BLaER1 (cell line): ENCODE measurements around the gene USP36.
"Not testable (repeated sequence)": the region's sequence is repeated elsewhere in the genome, so short reads cannot be mapped to it uniquely, and the experiment has no call there.

Source experiments
- H3K27ac ChIP-seq: shearing (Covaris generic); formaldehyde crosslinking; 2 replicates; pipeline ENCODE4 v1.8.1; 2022
- H3K27me3 ChIP-seq: shearing (Covaris generic); formaldehyde crosslinking; 2 replicates; pipeline ENCODE4 v1.8.1; 2022
- H3K36me3 ChIP-seq: shearing (Covaris generic); formaldehyde crosslinking; 2 replicates; pipeline ENCODE4 v1.8.1; 2022
- H3K4me1 ChIP-seq: shearing (Covaris generic); formaldehyde crosslinking; 2 replicates; pipeline ENCODE4 v1.8.1; 2022
- H3K4me2 ChIP-seq: shearing (Covaris generic); formaldehyde crosslinking; 2 replicates; pipeline ENCODE4 v1.8.1; 2022
- H3K4me3 ChIP-seq: shearing (Covaris generic); formaldehyde crosslinking; 2 replicates; pipeline ENCODE4 v1.8.1; 2022
- H3K9ac ChIP-seq: shearing (Covaris generic); formaldehyde crosslinking; 2 replicates; pipeline ENCODE4 v1.8.1; 2022
- H3K9me3 ChIP-seq: shearing (Covaris generic); formaldehyde crosslinking; 2 replicates; pipeline ENCODE4 v1.8.1; 2022
- H4K20me1 ChIP-seq: shearing (Covaris generic); formaldehyde crosslinking; 2 replicates; pipeline ENCODE4 v1.8.1; 2022
- Cebpa-rat ChIP-seq: shearing (Covaris generic); IDR thresholded peaks from 2 replicates; pipeline ENCODE4 v1.8.1; 2022

Gene USP36

DNA sequence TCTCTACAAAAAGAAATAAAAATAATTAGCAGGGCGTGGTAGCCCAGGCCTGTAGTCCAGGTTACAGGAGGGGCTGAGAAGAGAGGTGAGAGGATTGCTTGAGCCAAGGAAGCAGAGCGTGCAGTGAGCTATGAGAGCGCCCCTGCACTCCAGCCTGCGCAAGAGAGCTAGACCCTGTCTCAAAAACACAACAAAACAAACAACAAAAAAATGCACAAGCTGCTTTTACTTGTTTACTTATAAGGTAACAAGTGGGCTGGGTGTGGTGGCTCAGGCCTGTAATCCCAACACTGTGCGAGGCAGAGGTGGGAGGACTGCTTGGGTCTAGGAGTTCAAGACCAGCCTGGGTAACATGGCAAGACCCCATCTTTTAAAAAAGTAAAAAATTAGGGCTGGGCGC, 60.3 kb downstream of the USP36 start:
- Histone ChIP-seq H3K36me3 (no peaks in the 10 kb centered on the region), H3K27ac (peak overlapping the region; percentile 39; the same call in 1 of the 2 replicates), H3K4me3 (peak overlapping the region; percentile 98; the same call in 1 of the 2 replicates), H3K4me2 (peak overlapping the region; percentile 92), H3K4me1 (peaks cover 66% of the 10 kb centered on the region), H4K20me1 (peaks cover 18% of the 10 kb centered on the region), H3K27me3 (no peaks in the 10 kb centered on the region), H3K9ac (peak overlapping the region; percentile 54), H3K9me3 (no peaks in the 10 kb centered on the region)
- no peak for TF ChIP-seq Cebpa-rat

- peaks cover 66% of the 10 kb centered on the region for H3K4me1 ChIP-seq
- H3K27ac ChIP-seq = peak overlapping the region; percentile 39; the same call in 1 of the 2 replicates
- no peak for TF ChIP-seq Cebpa-rat
- H4K20me1 ChIP-seq = peaks cover 18% of the 10 kb centered on the region
- H3K36me3 ChIP-seq = no peaks in the 10 kb centered on the region
- peak overlapping the region; percentile 92 for H3K4me2 ChIP-seq
- peak overlapping the region; percentile 54 for H3K9ac ChIP-seq
- H3K27me3 ChIP-seq = no peaks in the 10 kb centered on the region
- no peak overlapping the region for H3K4me3 ChIP-seq
- H3K9me3 ChIP-seq = no peaks in the 10 kb centered on the region
Observed at GRCh38 chr17:78779850-78780249, 60.8 kb downstream of the USP36 start.

DNA sequence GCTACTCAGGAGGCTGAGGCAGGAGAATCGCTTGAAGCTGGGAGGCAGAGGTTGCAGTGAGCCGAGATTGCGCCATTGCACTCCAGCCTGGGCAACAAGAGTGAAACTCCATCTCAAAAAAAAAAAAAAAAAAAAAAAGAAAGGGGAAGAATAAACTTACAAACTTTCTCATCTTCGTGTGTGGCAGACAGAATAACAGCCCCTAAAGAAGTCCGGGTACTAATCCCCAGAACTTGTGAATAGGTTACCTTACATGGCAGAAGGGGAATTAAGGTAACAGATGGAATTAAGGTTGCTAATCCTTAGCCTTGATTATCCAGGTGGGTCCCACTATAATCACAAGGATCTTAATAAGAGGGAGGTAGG, 61.3 kb downstream of the USP36 start:
- Histone ChIP-seq H3K4me1 (peaks cover 70% of the 10 kb centered on the region), H4K20me1 (peaks cover 18% of the 10 kb centered on the region), H3K4me2 (peak overlapping the region; percentile 92)
- H3K4me3 ChIP-seq, H3K9ac ChIP-seq, H3K27me3 ChIP-seq, H3K9me3 ChIP-seq, H3K36me3 ChIP-seq, H3K27ac ChIP-seq: not testable (repeated sequence)

GRCh38 chr17:78777881-78778280, 62.7 kb downstream of the USP36 start:
- peaks cover 18% of the 10 kb centered on the region for H4K20me1 ChIP-seq
- no peaks in the 10 kb centered on the region for H3K9me3 ChIP-seq
- H3K36me3 ChIP-seq = no peaks in the 10 kb centered on the region
- peaks cover 65% of the 10 kb centered on the region for H3K4me1 ChIP-seq
- H3K27ac ChIP-seq = no peak overlapping the region
- no peaks in the 10 kb centered on the region for H3K27me3 ChIP-seq
- no peak overlapping the region for H3K9ac ChIP-seq
- no peak overlapping the region for H3K4me3 ChIP-seq
- TF ChIP-seq Cebpa-rat = no peak
- H3K4me2 ChIP-seq = no peak overlapping the region

GRCh38 chr17:78774956-78775571, 65.5 kb downstream of the USP36 start:
- Histone ChIP-seq H4K20me1 (peaks cover 6% of the 10 kb centered on the region), H3K4me3 (peak overlapping the region; percentile 59), H3K9me3 (no peaks in the 10 kb centered on the region), H3K4me2 (peak overlapping the region; percentile 98), H3K36me3 (no peaks in the 10 kb centered on the region), H3K27ac (peak overlapping the region; percentile 73), H3K4me1 (peaks cover 66% of the 10 kb centered on the region), H3K27me3 (no peaks in the 10 kb centered on the region), H3K9ac (peak overlapping the region; percentile 77)
- no peak for TF ChIP-seq Cebpa-rat

DNA sequence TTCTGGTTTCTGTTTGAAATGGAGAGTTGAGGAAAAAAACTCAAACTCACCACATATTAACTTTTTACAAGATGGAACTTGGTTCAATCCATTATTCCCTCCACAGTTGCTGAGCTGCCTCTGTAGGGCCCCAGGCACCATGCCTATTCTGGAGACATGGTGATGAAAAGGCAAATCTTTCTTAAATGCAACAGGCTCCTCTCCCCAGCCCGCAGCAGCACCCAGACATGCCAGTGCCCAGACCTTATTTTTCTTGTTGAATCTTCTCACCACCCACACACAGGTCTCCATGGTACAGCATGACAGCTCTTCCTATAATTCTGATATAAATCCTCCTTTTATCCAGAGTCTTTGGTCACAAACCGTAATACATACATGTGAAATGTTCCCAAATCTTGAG, 66.2 kb downstream of the USP36 start:
- H3K27ac ChIP-seq = peak overlapping the region; percentile 73
- no peak for TF ChIP-seq Cebpa-rat
- peaks cover 64% of the 10 kb centered on the region for H3K4me1 ChIP-seq
- peak overlapping the region; percentile 77 for H3K9ac ChIP-seq
- peak overlapping the region; percentile 59 for H3K4me3 ChIP-seq
- H4K20me1 ChIP-seq = peaks cover 4% of the 10 kb centered on the region; the same call in 1 of the 2 replicates
- no peaks in the 10 kb centered on the region for H3K36me3 ChIP-seq
- H3K4me2 ChIP-seq = peak overlapping the region; percentile 98
- no peaks in the 10 kb centered on the region for H3K27me3 ChIP-seq
- H3K9me3 ChIP-seq = no peaks in the 10 kb centered on the region

DNA sequence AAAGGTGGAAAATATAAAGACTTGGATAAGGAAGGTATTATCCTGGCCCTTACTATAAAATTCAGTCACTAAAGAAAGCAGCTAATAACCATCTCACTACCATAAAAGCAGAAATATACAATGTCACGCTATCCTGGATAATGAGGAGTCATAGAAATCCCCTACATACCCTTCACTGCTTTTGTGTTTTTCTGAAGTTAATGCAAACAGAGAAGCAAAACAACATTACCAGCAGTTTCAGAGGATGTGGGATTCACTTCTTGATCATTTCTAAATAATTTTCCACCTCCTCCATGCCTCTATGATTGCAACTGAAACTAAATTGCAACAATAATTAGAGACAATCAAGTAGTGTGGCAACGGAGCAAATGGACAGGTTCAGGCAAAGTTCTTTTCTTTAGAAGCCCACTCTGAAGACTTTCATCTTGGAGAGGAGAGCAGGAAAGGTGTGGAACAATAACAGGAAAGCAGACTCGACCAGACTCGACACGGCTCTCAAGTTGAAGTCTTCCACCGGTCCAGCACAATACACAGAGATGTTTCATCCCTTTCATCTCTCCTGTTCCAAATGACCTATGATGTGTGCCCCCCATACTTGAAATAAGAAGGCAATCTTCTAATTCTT, 68.7 kb downstream of the USP36 start:
- Histone ChIP-seq H3K9ac (no peak overlapping the region), H3K9me3 (no peaks in the 10 kb centered on the region), H3K36me3 (no peaks in the 10 kb centered on the region), H3K4me2 (peak overlapping the region; percentile 50), H3K4me3 (no peak overlapping the region), H3K4me1 (peaks cover 66% of the 10 kb centered on the region), H3K27me3 (no peaks in the 10 kb centered on the region), H3K27ac (no peak overlapping the region), H4K20me1 (peaks cover 30% of the 10 kb centered on the region)
- no peak for TF ChIP-seq Cebpa-rat

DNA sequence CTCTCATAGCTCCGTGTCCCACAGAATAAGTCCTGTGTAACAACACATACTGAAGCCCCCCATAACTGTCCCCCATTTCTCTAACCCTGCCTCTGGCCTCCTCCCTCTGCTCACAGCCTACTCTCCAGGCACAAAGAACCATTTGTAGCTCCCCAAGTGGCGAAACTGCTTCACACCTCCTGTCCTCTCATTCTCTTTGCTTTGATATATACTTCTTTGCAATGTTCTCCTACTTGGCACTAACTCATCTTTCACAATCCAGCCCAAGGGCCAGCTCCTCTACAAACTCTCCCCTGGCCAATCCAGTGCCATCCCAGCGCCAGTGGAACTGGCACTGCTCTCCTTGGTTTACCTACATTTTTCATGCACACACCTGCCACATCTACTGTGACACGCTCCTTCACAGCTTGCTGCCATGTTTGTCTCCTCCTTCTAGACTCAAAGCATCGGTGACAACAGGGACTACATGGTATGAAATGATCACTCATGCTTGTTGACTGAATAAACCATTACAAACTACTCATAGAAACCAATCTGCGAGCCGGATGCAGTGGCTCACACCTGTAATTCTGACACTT, 71.3 kb downstream of the USP36 start:
- peak overlapping the region; percentile 44 for H3K4me2 ChIP-seq
- no peaks in the 10 kb centered on the region for H3K9me3 ChIP-seq
- TF ChIP-seq Cebpa-rat = no peak
- H3K9ac ChIP-seq = no peak overlapping the region
- H3K4me1 ChIP-seq = peaks cover 67% of the 10 kb centered on the region
- peaks cover 55% of the 10 kb centered on the region for H4K20me1 ChIP-seq
- H3K27me3 ChIP-seq = no peaks in the 10 kb centered on the region
- H3K4me3 ChIP-seq = no peak overlapping the region
- no peak overlapping the region for H3K27ac ChIP-seq
- H3K36me3 ChIP-seq = no peaks in the 10 kb centered on the region

DNA sequence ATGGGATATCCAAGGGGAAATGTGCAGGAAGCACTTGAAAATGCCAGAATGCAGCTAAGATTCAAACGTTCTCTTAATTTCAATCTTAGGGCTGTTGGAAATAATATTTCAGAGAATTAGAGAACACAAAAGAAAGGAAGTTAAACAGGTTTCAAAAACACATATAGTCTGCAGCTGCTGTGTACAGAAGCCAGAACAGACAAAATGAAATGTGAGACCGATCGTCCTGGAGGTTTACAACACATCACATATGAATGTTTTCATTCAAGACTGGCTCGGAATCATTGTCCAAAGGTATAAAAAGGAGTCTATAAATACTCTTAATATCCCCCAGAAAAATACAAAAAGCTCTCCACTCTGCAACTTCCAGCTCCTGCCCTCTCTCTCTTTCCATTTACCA, 72.8 kb downstream of the USP36 start:
- H4K20me1 ChIP-seq = peaks cover 70% of the 10 kb centered on the region
- H3K4me2 ChIP-seq = no peak overlapping the region
- TF ChIP-seq Cebpa-rat = no peak
- H3K27me3 ChIP-seq = no peaks in the 10 kb centered on the region
- H3K4me3 ChIP-seq = no peak overlapping the region
- no peaks in the 10 kb centered on the region for H3K36me3 ChIP-seq
- H3K9ac ChIP-seq = no peak overlapping the region
- H3K4me1 ChIP-seq = peaks cover 60% of the 10 kb centered on the region
- no peak overlapping the region for H3K27ac ChIP-seq
- H3K9me3 ChIP-seq = no peaks in the 10 kb centered on the region

DNA sequence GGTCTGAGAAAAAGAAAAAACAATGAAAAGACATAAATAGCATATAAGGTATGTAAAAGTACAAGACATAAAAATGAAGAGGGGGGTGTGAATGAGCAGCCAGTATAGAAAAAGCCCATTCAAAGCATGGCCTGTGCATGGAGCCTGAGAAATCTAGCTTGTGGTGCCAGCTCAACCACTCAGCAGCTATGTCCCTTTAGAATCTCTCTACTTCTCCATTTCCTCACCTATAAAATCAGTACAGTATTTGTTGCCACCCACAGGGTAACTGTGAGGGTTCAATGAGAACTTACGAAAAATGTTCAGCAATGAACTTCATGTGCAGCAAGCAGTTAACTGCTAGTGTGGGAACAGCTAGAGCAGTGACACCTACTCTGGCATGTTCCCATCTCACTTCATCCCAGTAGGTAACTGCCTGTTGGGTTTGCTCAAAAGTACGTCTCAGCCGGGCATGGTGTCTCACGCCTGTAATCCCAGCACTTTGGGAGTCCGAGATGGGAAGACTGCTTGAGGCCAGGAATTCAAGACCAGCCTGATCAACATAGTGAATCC, 73.8 kb downstream of the USP36 start:
- TF ChIP-seq Cebpa-rat = no peak
- Histone ChIP-seq H3K4me2 (no peak overlapping the region), H3K4me1 (peaks cover 55% of the 10 kb centered on the region), H4K20me1 (peaks cover 80% of the 10 kb centered on the region), H3K27ac (no peak overlapping the region), H3K36me3 (no peaks in the 10 kb centered on the region), H3K27me3 (no peaks in the 10 kb centered on the region), H3K9ac (no peak overlapping the region), H3K9me3 (no peaks in the 10 kb centered on the region), H3K4me3 (no peak overlapping the region)
